RPMI8226 (cell line): ENCODE data around the gene SERPINB5.
A peak's percentile ranks its signal among the peaks of the same experiment; 100 is the strongest.

ENCODE experiments used
- DNase-seq: peaks from one replicate; pipeline ENCODE4 v3.0.0-alpha.2; 2015

The SERPINB5 gene

GRCh38 chr18:63532471-63532870 lies 55.7 kb downstream of the SERPINB5 start:
- no peak for DNase-seq

GRCh38 chr18:63534615-63535014 lies 57.9 kb downstream of the SERPINB5 start:
- no peak for DNase-seq

DNA sequence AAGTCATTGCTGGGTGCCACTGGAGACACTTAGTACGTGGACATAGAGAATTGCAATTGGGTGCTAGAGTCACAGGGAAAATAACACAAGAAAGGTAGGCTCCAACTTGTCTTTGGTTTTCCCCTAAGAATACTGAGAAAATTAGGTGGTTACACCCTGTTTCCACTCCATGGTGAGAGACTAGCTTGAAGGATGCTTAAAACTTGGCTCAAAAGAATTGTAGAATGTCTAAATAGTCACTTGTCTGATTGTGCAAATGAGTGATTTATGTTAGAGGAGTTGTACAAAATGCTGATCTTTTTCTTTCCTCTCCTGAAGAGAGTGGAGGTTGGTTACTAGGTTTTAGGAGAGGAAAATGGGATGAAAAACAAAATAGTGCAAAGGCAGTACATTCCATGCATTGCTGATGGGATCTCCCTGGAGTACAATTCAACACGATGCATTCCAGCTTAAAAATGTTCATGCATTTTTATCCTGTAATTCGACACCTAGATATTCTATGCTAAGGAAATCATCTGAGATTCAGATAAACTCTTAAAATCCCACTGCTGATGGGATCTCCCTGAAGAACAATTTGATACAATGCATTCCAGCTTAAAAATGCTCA lies 63.2 kb downstream of the SERPINB5 start:
- DNase-seq: no peak

DNA sequence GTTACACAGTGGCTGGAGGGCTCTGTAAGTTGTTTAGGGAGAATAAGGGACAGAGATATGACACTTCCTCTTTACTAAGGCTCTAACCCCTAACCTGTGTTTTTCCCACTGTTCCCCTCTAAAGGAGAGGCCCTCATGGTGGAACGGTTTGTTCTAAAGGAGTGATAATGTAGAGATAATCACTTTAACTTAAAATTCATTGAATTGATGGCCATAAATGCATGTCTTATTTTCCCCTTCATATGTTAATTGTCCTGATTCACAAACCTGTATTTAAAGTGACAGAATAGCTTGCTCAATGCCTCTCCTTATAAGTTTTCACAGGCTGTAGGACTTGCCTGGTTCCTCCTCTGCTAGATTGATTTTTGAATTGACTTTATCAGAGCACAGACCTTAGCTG lies 65.3 kb downstream of the SERPINB5 start, which contains the start of gene SERPINB12:
TSS of gene SERPINB12 (plus strand) at position 301 of the 400 bp plus-strand sequence. CDS start 13,791 bp downstream, outside the sequence.
- no peak for DNase-seq

GRCh38 chr18:63544017-63544416 lies 67.3 kb downstream of the SERPINB5 start:
- no peak for DNase-seq

DNA sequence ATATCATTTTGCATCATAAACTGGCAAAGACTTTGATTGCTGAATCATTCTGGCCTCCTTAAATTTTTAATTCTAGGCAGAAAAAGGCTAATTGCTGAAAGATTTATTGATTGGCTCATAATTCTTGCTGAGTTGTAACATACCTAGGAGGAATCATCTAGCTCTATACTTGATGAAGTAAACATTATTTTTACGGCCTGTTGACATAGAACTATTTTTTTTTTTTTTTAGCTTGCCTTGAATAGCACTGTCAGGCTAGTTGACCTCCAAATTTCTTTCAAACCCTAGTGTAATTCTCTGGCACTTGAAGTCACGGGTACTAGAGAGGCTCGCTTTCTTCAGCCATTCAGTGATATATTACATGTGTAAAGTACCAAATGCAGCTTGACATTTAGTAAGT lies 68.2 kb downstream of the SERPINB5 start:
- DNase-seq: no peak

DNA sequence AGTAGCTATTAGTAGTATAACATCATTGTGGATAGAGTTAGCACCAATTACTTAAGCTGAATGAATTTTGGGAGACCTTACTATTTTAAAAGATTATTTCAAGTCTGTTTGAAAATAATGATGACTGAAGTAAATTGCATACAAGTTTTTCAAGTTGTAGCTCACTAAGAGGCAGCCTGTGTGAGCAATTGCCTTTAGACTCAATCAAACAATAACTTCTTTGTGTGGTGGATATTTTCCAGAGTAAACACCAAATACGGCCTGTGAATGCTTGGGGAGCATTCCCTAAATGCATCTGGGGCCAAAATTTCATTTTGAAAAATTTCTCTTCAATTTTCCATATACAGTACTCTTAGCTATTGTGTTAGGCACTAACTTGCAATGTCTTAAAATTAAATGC lies 73.3 kb downstream of the SERPINB5 start:
- no peak for DNase-seq

DNA sequence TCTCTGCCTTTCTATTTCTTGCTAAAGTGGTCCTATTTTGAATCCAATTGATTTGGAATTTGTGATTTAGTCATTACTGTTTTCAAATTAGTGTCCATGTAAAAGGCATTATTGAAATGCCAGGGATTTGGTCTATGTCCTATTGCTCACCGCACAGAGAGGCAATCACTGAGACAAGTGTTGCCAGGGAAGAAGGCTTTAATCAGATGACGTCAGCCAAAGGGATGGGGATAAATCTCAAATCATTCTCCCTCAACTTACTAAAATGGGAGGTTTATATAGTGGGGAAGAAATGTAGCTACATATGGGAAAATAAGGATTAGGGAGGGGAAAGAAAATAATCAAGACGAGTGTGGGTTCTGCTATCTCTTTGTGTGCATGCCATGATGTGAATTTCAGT lies 75.0 kb downstream of the SERPINB5 start:
- DNase-seq: no peak

- no peak for DNase-seq
Observed at GRCh38 chr18:63552581-63552980, 75.8 kb downstream of the SERPINB5 start.

GRCh38 chr18:63553081-63553480 lies 76.3 kb downstream of the SERPINB5 start:
- DNase-seq: peak; percentile 42
